Vagina (tissue), 2 donors: ENCODE measurements around the gene SMAD5. TPM values are rescaled to one million over a fixed set of nuclear protein-coding genes. Genes with fewer than 3 reads are reported as not detected.
A peak's percentile ranks its signal among the peaks of the same experiment; 100 is the strongest.

Experiments used
- DNase-seq, 2 donors: peaks; one replicate each; pipeline ENCODE4 v3.0.0-alpha.2; 2017; ENCODE audit errors: extremely low spot score in 2 of 2
- H3K27ac ChIP-seq: fragments of 200-600 bp; sonication (generic); one replicate; pipeline ENCODE4 v1.5.1; 2019
- H3K27me3 ChIP-seq: fragments of 200-600 bp; sonication (generic); one replicate; pipeline ENCODE4 v1.5.1; 2019
- H3K36me3 ChIP-seq, 2 donors: fragments of 200-600 bp; sonication (generic); one replicate each; pipeline ENCODE4 v1.5.1; 2017 to 2019
- H3K4me1 ChIP-seq: fragments of 200-600 bp; sonication (generic); one replicate; pipeline ENCODE4 v1.5.1; 2019
- H3K4me3 ChIP-seq, 2 donors: fragments of 200-600 bp; sonication (generic); 1 replicate in 1 of 2; 2 replicates in 1 of 2; pipeline ENCODE4 v1.5.1; 2016 to 2019
- H3K9me3 ChIP-seq: fragments of 200-600 bp; sonication (generic); one replicate; pipeline ENCODE4 v1.5.1; 2019
- POLR2A ChIP-seq, 2 donors: fragments of 450-650 bp; IDR thresholded peaks; one replicate each; pipeline ENCODE4 v1.6.1; 2017; ENCODE audit warnings: antibody characterized with exemption in 2 of 2, mild to moderate bottlenecking in 2 of 2, moderate library complexity in 2 of 2
- POLR2AphosphoS5 ChIP-seq, 2 donors: sonication (generic); formaldehyde crosslinking; IDR thresholded peaks; one replicate each; pipeline ENCODE4 v1.9.0; 2017; ENCODE audit warnings: antibody characterized with exemption in 2 of 2, mild to moderate bottlenecking in 2 of 2, low read depth in 1 of 2; ENCODE audit not compliant: insufficient read depth in 1 of 2
- intact Hi-C: fragments of 100-400 bp; cut with DNase I; formaldehyde crosslinking; loops from one replicate; pipeline ENCODE4 v1.15.1; 2023
- total RNA-seq: library from RNA; depleted of rRNA; stranded (reverse); fragments of >200 nt; gene quantifications from one replicate; pipeline ENCODE4 v1.2.3, GENCODE V29; 2016
- TF ChIP-seq, protein P1 (sequence below), 3 experiments: fragments of 450-650 bp in 2 of 3; fragments of 200-600 bp in 1 of 3; sonication (generic) in 1 of 3; IDR thresholded peaks; one replicate each; pipeline ENCODE4 v1.5.1; 2017 to 2019; ENCODE audit warnings: antibody characterized with exemption in 3 of 3, mild to moderate bottlenecking in 2 of 3, moderate library complexity in 2 of 3

SMAD5 gene
- total RNA-seq, 1 donor from 2014 or later = 40.0 TPM

GRCh38 chr5:136134653-136135052 is 2.0 kb downstream of the SMAD5 start:
- TF ChIP-seq POLR2AphosphoS5 (IDR thresholded peaks at IDR 0.05; ENCODE audit: insufficient read depth in 1 of 2, low read depth in 1 of 2) (no peak), POLR2A (IDR thresholded peaks at IDR 0.05) (no peak)
- TF ChIP-seq, protein P1, sequence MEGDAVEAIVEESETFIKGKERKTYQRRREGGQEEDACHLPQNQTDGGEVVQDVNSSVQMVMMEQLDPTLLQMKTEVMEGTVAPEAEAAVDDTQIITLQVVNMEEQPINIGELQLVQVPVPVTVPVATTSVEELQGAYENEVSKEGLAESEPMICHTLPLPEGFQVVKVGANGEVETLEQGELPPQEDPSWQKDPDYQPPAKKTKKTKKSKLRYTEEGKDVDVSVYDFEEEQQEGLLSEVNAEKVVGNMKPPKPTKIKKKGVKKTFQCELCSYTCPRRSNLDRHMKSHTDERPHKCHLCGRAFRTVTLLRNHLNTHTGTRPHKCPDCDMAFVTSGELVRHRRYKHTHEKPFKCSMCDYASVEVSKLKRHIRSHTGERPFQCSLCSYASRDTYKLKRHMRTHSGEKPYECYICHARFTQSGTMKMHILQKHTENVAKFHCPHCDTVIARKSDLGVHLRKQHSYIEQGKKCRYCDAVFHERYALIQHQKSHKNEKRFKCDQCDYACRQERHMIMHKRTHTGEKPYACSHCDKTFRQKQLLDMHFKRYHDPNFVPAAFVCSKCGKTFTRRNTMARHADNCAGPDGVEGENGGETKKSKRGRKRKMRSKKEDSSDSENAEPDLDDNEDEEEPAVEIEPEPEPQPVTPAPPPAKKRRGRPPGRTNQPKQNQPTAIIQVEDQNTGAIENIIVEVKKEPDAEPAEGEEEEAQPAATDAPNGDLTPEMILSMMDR (IDR thresholded peaks at IDR 0.05) = no peak
- no peaks in the 10 kb centered on the region for H3K9me3 ChIP-seq
- peak overlapping the region; percentile 71 to 73 for H3K4me3 ChIP-seq
- no peaks in the 10 kb centered on the region for H3K36me3 ChIP-seq
- H3K27me3 ChIP-seq = no peaks in the 10 kb centered on the region
- DNase-seq = no peak
- peaks cover 66% of the 10 kb centered on the region for H3K4me1 ChIP-seq
- intact Hi-C loops = no loop called here
- H3K27ac ChIP-seq = peak overlapping the region; percentile 49

DNA sequence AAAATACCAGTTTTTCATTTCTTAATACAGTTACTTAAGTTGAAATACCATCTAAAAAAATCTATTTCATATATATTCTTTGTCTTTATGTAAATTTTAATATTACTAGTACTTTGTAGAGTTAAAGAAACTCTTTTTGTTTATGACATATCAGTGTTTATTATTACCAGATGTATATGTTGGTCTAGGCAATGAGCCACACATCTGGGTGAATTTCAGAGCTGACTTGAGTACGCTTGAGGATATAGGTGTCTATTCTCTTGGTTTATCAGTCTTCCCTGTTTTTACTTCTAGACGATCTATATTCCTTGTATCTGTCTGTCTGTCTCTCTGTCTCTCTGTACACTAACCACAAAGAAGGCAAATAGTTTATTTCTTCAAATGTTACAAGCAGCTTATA is 2.9 kb downstream of the SMAD5 start:
- TF ChIP-seq POLR2AphosphoS5 (IDR thresholded peaks at IDR 0.05; ENCODE audit: insufficient read depth in 1 of 2, low read depth in 1 of 2) (no peak), POLR2A (IDR thresholded peaks at IDR 0.05) (no peak)
- TF ChIP-seq, protein P1 (IDR thresholded peaks at IDR 0.05) = no peak
- no peaks in the 10 kb centered on the region for H3K36me3 ChIP-seq
- no peaks in the 10 kb centered on the region for H3K9me3 ChIP-seq
- H3K27me3 ChIP-seq = no peaks in the 10 kb centered on the region
- intact Hi-C loops = no loop called here
- no peak overlapping the region for H3K4me3 ChIP-seq
- H3K4me1 ChIP-seq = peaks cover 73% of the 10 kb centered on the region
- H3K27ac ChIP-seq = no peak overlapping the region
- no peak for DNase-seq

- intact Hi-C loops = no loop called here
- Histone ChIP-seq H3K4me3 (no peak overlapping the region), H3K36me3 (no peaks in the 10 kb centered on the region), H3K9me3 (no peaks in the 10 kb centered on the region), H3K4me1 (peaks cover 88% of the 10 kb centered on the region), H3K27me3 (no peaks in the 10 kb centered on the region), H3K27ac (no peak overlapping the region)
- no peak for DNase-seq
- no peak for TF ChIP-seq POLR2AphosphoS5 (IDR thresholded peaks at IDR 0.05; ENCODE audit: insufficient read depth in 1 of 2, low read depth in 1 of 2)
These were observed 5.0 kb downstream of the SMAD5 start for GRCh38 chr5:136137497-136138220.

DNA sequence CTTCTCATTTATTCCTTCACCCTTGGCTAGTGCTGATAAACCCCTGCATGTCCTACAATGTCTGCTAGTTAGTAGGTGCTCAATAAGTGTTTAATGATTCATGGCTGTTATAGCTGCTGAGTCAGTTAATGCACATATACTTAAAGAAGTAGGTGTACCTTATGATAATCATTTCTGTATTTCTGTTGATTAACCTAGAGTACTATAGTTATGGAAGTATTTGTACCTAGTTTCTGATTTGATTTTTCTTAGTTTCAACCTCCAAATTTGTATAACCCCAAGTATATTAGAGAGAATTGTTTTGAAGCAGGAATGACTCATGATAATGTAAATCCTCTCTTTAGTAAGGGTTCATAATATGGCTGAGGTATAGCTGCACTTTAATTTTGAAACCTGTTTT is 8.9 kb downstream of the SMAD5 start:
- intact Hi-C loops = no loop called here
- H3K4me1 ChIP-seq = peaks cover 95% of the 10 kb centered on the region

DNA sequence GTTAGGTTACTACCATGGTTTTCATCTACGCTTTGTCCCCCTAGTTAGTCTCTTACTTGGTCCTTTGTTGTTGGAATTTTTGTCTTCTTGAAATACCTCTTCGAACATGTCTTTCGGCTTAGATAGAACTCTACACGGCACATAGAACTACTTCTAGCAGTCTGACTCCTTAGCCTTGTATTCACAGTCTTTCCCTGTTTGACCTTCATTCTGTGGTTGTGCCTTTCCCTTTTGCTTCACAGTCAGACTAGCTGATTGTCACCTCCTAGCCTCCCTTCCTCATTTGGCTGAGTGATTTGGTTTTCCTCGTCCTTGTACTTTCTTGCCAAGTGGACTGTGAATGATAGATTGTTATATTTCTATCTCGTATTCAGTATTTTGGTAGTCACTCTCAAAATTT is 10.7 kb downstream of the SMAD5 start:
- Histone ChIP-seq H3K9me3 (no peaks in the 10 kb centered on the region), H3K36me3 (no peaks in the 10 kb centered on the region), H3K27ac (no peak overlapping the region), H3K27me3 (no peaks in the 10 kb centered on the region), H3K4me3 (no peak overlapping the region), H3K4me1 (peaks cover 83% of the 10 kb centered on the region)
- intact Hi-C loops = no loop called here
- DNase-seq = no peak
- no peak for TF ChIP-seq POLR2A (IDR thresholded peaks at IDR 0.05)
- no peak for TF ChIP-seq POLR2AphosphoS5 (IDR thresholded peaks at IDR 0.05; ENCODE audit: insufficient read depth in 1 of 2, low read depth in 1 of 2)
- TF ChIP-seq, protein P1 (IDR thresholded peaks at IDR 0.05) = no peak

More for the DNA sequence above, 8.9 kb downstream of the SMAD5 start:
- no peaks in the 10 kb centered on the region for H3K9me3 ChIP-seq
- no peak for DNase-seq
- H3K4me3 ChIP-seq = no peak overlapping the region
- no peaks in the 10 kb centered on the region for H3K36me3 ChIP-seq
- H3K27ac ChIP-seq = no peak overlapping the region
- no peaks in the 10 kb centered on the region for H3K27me3 ChIP-seq
- TF ChIP-seq, protein P1 (IDR thresholded peaks at IDR 0.05) = no peak
- TF ChIP-seq POLR2AphosphoS5 (IDR thresholded peaks at IDR 0.05; ENCODE audit: insufficient read depth in 1 of 2, low read depth in 1 of 2) = no peak
- no peak for TF ChIP-seq POLR2A (IDR thresholded peaks at IDR 0.05)
